HCT116 (cell line): ENCODE results near the gene SLC16A11. TPM values are rescaled to one million over a fixed set of nuclear protein-coding genes. Genes with fewer than 3 reads are reported as not detected.
A peak's percentile ranks its signal among the peaks of the same experiment; 100 is the strongest.
"Not testable (repeated sequence)": the region's sequence is repeated elsewhere in the genome, so short reads cannot be mapped to it uniquely, and the experiment has no call there.

Experiments used
- ATAC-seq: fragments of 200-7000 bp; cut with Tn5 transposase; 2 replicates; pipeline ENCODE4 v1.9.1; 2020; ENCODE audit warnings: mild to moderate bottlenecking, moderate library complexity
- BruUV-seq: library from RNA; stranded (reverse); fragments of 400-500 nt; replicated peaks from 2 replicates; lab custom pipeline; 2021; lab: Mats Ljungman, UMichigan
- CTCF ChIA-PET: fragments of 300-600 bp; sonication (Branson Sonifier 250); formaldehyde crosslinking; loops from one replicate; lab custom pipeline; 2021; ENCODE audit warnings: antibody characterized with exemption; lab: Charles Lee
- POLR2A ChIA-PET: fragments of 300-600, 350-600 bp; sonication (Branson Sonifier 250); formaldehyde crosslinking; loops from one replicate; lab custom pipeline; 2021; ENCODE audit warnings: antibody characterized with exemption; lab: Charles Lee
- RAD21 ChIA-PET, 2 experiments: fragments of 300-600 bp; sonication (Branson Sonifier 250); formaldehyde crosslinking; loops; one replicate each; lab custom pipeline; 2023; ENCODE audit warnings: low total read pairs in 2 of 2; ENCODE audit not compliant: uncharacterized antibody in 2 of 2, unreplicated experiment in 2 of 2, low non-redundant PET in 1 of 2; lab: Charles Lee
- DNase-seq: peaks from one replicate; pipeline ENCODE4 v3.0.0-alpha.2; 2010; ENCODE audit warnings: low read depth, low spot score
- H2AFZ ChIP-seq: fragments of 200-600 bp; shearing (Covaris generic), sonication (generic); 2 replicates; pipeline ENCODE4 v1.6.1; 2017; ENCODE audit warnings: low read depth, mixed run types, mixed read lengths, antibody characterized with exemption, low read length; ENCODE audit not compliant: poor library complexity, severe bottlenecking
- H3K27ac ChIP-seq: 2 replicates; pipeline ENCODE4 v1.5.1; 2012; ENCODE audit warnings: low read depth, low read length
- H3K27me3 ChIP-seq: fragments of 200-600 bp; sonication (generic); 2 replicates; pipeline ENCODE4 v1.6.1; 2016; ENCODE audit warnings: mixed run types, low read length, mixed read lengths; ENCODE audit not compliant: insufficient read depth
- H3K36me3 ChIP-seq, 2 experiments: fragments of 200-500 bp in 1 of 2; fragments of 200-600 bp in 1 of 2; sonication (Bioruptor generic) in 1 of 2; sonication (generic) in 1 of 2; 2 replicates each; pipeline versions ENCODE4 v1.5.1 to v1.6.1; 2014 to 2016; ENCODE audit warnings: low read length in 2 of 2, inconsistent platforms in 1 of 2, mixed read lengths in 1 of 2, mixed run types in 1 of 2; ENCODE audit not compliant: insufficient read depth in 2 of 2, control insufficient read depth in 1 of 2
- H3K4me1 ChIP-seq, 2 experiments: fragments of 200-600 bp in 1 of 2; sonication (generic) in 1 of 2; 2 replicates each; pipeline versions ENCODE4 v1.5.1 to v1.6.1; 2012 to 2017; ENCODE audit warnings: low read length in 2 of 2, inconsistent platforms in 1 of 2, mild to moderate bottlenecking in 1 of 2, mixed read lengths in 1 of 2, mixed run types in 1 of 2, moderate library complexity in 1 of 2; ENCODE audit not compliant: insufficient read depth in 2 of 2, control insufficient read depth in 1 of 2
- H3K4me2 ChIP-seq: fragments of 200-600 bp; sonication (generic); 2 replicates; pipeline ENCODE4 v1.6.1; 2017; ENCODE audit warnings: mixed run types, low read length, mixed read lengths
- H3K4me3 ChIP-seq, 2 experiments: fragments of 200-600 bp in 1 of 2; sonication (generic) in 1 of 2; replicated peaks in 1 of 2; 2 replicates each; pipeline ENCODE4 v1.5.1; 2011 to 2016; ENCODE audit warnings: low read length in 2 of 2, control low read depth in 1 of 2, low read depth in 1 of 2, mild to moderate bottlenecking in 1 of 2, mixed read lengths in 1 of 2, mixed run types in 1 of 2
- H3K79me2 ChIP-seq: fragments of 200-600 bp; sonication (generic); 2 replicates; pipeline ENCODE4 v1.6.1; 2017; ENCODE audit warnings: mild to moderate bottlenecking, mixed run types, low read length, moderate library complexity, mixed read lengths; ENCODE audit not compliant: insufficient read depth
- H3K9ac ChIP-seq: fragments of 200-600 bp; sonication (generic); 2 replicates; pipeline ENCODE4 v1.6.1; 2016; ENCODE audit warnings: low read length, mixed read lengths
- H3K9me2 ChIP-seq: fragments of 200-600 bp; sonication (generic), shearing (Covaris generic); 2 replicates; pipeline ENCODE4 v1.6.1; 2017; ENCODE audit warnings: mixed run types, mild to moderate bottlenecking, moderate library complexity; ENCODE audit not compliant: insufficient read depth
- H3K9me3 ChIP-seq, 2 experiments: fragments of 200-500 bp in 1 of 2; fragments of 200-600 bp in 1 of 2; sonication (Bioruptor generic) in 1 of 2; sonication (generic) in 1 of 2; 2 replicates each; pipeline ENCODE4 v1.6.1; 2014 to 2017; ENCODE audit warnings: low read length in 2 of 2, mixed read lengths in 2 of 2, inconsistent platforms in 1 of 2, low read depth in 1 of 2, mild to moderate bottlenecking in 1 of 2, mixed run types in 1 of 2, moderate library complexity in 1 of 2; ENCODE audit not compliant: control insufficient read depth in 1 of 2, insufficient read depth in 1 of 2
- H4K20me1 ChIP-seq: fragments of 200-600 bp; sonication (generic), shearing (Covaris generic); 2 replicates; pipeline ENCODE4 v1.6.1; 2017; ENCODE audit warnings: mixed run types, mild to moderate bottlenecking, moderate library complexity; ENCODE audit not compliant: insufficient read depth
- intact Hi-C: fragments of 100-400 bp; cut with micrococcal nuclease; formaldehyde crosslinking; loops from 2 replicates; pipeline ENCODE4 v1.10.0; 2022
- total RNA-seq: library from RNA; stranded (reverse); gene quantifications from one replicate; pipeline ENCODE4 v1.2.1, GENCODE V29; 2021; ENCODE audit not compliant: unreplicated experiment

Gene SLC16A11
- total RNA-seq, 1 experiment from 2014 or later: not detected

DNA sequence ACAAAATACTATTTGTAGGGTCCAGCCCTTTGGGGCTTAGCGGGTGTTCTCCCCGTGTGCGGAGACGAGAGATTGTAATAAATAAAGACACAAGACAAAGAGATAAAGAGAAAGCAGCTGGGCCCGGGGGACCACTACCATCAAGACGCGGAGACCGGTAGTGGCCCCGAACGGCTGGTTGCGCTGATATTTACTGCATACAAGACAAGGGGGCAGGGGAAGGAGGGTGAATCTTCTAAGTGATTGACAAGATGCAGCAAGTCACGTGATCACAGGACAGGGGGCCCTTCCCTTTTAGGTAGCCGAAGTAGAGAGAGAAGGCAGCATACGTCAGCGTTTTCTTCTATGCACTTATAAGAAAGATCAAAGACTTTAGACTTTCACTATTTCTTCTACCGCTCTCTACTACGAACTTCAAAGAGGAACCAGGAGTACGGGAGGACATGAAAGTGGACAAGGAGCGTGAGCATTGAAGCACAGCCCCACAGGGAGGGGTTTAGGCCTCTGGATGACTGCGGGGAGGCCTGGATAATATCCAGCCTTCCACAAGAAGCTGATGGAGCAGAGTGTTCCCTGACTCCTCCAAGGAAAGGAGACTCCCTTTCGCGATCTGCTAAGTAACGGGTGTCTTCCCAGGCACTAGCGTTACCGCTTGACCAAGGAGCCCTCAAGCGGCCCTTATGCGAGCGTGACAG, 47.6 kb upstream of the SLC16A11 start:
- H3K9me2 ChIP-seq, RAD21 ChIA-PET, DNase-seq, BruUV-seq, POLR2A ChIA-PET, H2AFZ ChIP-seq, ATAC-seq, H3K27ac ChIP-seq, intact Hi-C loops, H3K9me3 ChIP-seq, H3K27me3 ChIP-seq, H3K4me3 ChIP-seq, H3K36me3 ChIP-seq, H4K20me1 ChIP-seq, H3K4me2 ChIP-seq, H3K79me2 ChIP-seq, CTCF ChIA-PET, H3K9ac ChIP-seq, H3K4me1 ChIP-seq: not testable (repeated sequence)

DNA sequence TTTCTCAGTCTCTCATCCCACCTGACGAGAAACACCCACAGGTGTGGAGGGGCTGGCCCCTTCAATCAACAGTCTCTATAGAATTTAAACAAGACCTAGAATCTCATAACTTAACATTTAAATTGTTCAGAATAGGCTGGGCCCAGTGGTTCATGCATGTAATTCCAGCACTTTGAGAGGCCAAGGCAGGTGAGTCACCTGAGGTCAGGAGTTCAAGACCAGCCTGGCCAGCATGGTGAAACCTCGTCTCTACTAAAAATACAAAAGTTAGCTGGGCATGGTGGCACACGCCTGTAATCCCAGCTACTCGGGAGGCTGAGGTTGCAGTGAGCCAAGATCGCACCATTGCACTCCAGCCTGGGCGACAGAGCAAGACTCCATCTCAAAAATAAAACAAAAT, 45.7 kb upstream of the SLC16A11 start:
- H3K27me3 ChIP-seq, H3K4me3 ChIP-seq, H3K36me3 ChIP-seq, H3K79me2 ChIP-seq, RAD21 ChIA-PET, H3K9me3 ChIP-seq, POLR2A ChIA-PET, CTCF ChIA-PET, H3K4me1 ChIP-seq, ATAC-seq, intact Hi-C loops, H3K9me2 ChIP-seq, H2AFZ ChIP-seq, H3K27ac ChIP-seq, DNase-seq, BruUV-seq, H3K9ac ChIP-seq, H4K20me1 ChIP-seq: not testable (repeated sequence)
- H3K4me2 ChIP-seq: peak overlapping the region; percentile 25; the same call in 1 of the 2 replicates

DNA sequence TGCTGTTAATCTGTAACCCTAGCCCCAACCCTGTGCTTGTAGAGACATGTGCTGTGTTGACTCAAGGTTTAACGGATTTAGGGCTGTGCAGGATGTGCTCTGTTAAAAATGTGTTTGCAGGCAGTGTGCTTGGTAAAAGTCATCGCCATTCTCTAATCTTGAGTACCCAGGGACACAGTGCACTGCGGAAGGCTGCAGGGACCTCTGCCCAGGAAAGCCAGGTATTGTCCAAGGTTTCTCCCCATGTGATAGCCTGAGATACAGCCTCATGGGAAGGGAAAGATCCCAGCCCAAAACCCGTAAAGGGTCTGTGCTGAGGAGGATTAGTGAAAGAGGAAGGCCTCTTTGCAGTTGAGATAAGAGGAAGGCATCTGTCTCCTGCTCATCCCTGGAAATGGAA, 44.5 kb upstream of the SLC16A11 start:
- DNase-seq, H3K36me3 ChIP-seq, H3K9ac ChIP-seq, POLR2A ChIA-PET, CTCF ChIA-PET, H3K79me2 ChIP-seq, ATAC-seq, H3K4me3 ChIP-seq, H3K4me1 ChIP-seq, H3K27me3 ChIP-seq, intact Hi-C loops, H3K27ac ChIP-seq, H3K9me2 ChIP-seq, H2AFZ ChIP-seq, H3K9me3 ChIP-seq, BruUV-seq, RAD21 ChIA-PET, H4K20me1 ChIP-seq, H3K4me2 ChIP-seq: not testable (repeated sequence)
